Neuronal stem cell (in vitro differentiated cells): ENCODE measurements around the gene VPS33A.

Experiments used
- DNase-seq: peaks from one replicate; pipeline ENCODE4 v3.0.0-alpha.2; 2013; ENCODE audit warnings: low spot score
- H2AFZ ChIP-seq: one replicate; pipeline ENCODE4 v1.6.1; 2013; ENCODE audit warnings: mild to moderate bottlenecking, low read length, inconsistent platforms
- H2AK5ac ChIP-seq: 2 replicates; pipeline ENCODE4 v1.6.1; 2013; ENCODE audit warnings: low read depth, mild to moderate bottlenecking, inconsistent platforms, low read length, moderate library complexity, mixed read lengths
- H2BK120ac ChIP-seq: 2 replicates; pipeline ENCODE4 v1.6.1; 2013; ENCODE audit warnings: low read depth, mild to moderate bottlenecking, inconsistent platforms, low read length, moderate library complexity, mixed read lengths
- H2BK12ac ChIP-seq: one replicate; pipeline ENCODE4 v1.6.1; 2013; ENCODE audit warnings: low read length, inconsistent platforms
- H2BK15ac ChIP-seq: 2 replicates; pipeline ENCODE4 v1.6.1; 2013; ENCODE audit warnings: mild to moderate bottlenecking, low read length, inconsistent platforms, mixed read lengths
- H2BK5ac ChIP-seq: one replicate; pipeline ENCODE4 v1.6.1; 2013; ENCODE audit warnings: inconsistent platforms, mild to moderate bottlenecking, low read length, moderate library complexity
- H3K14ac ChIP-seq: one replicate; pipeline ENCODE4 v1.6.1; 2013; ENCODE audit warnings: low read length, inconsistent platforms
- H3K18ac ChIP-seq: 2 replicates; pipeline ENCODE4 v1.6.1; 2013; ENCODE audit warnings: low read length, inconsistent platforms
- H3K23ac ChIP-seq: 2 replicates; pipeline ENCODE4 v1.6.1; 2013; ENCODE audit warnings: low read depth, mild to moderate bottlenecking, mixed read lengths, low read length, inconsistent platforms; ENCODE audit not compliant: poor library complexity
- H3K27ac ChIP-seq: replicated peaks from 3 replicates; pipeline ENCODE4 v1.5.1; 2013; ENCODE audit warnings: low read length, inconsistent platforms
- H3K27me3 ChIP-seq, 3 experiments: 2 replicates each; pipeline ENCODE4 v1.6.1; 2013; ENCODE audit warnings: low read length in 3 of 3, mild to moderate bottlenecking in 2 of 3, inconsistent platforms in 1 of 3, low read depth in 1 of 3, mixed read lengths in 1 of 3, moderate library complexity in 1 of 3; ENCODE audit not compliant: control insufficient read depth in 3 of 3, insufficient read depth in 3 of 3
- H3K36me3 ChIP-seq, 2 donors: replicated peaks in 1 of 2; 2 replicates each; pipeline ENCODE4 v1.6.1; 2013; ENCODE audit warnings: low read length in 2 of 2; ENCODE audit not compliant: control insufficient read depth in 2 of 2, insufficient read depth in 2 of 2
- H3K4ac ChIP-seq: 2 replicates; pipeline ENCODE4 v1.6.1; 2013; ENCODE audit warnings: inconsistent platforms, mild to moderate bottlenecking, low read length, moderate library complexity
- H3K4me1 ChIP-seq, 2 donors: 1 replicate in 1 of 2; 2 replicates in 1 of 2; pipeline ENCODE4 v1.6.1; 2013; ENCODE audit warnings: low read length in 2 of 2, low read depth in 1 of 2; ENCODE audit not compliant: control insufficient read depth in 2 of 2, insufficient read depth in 1 of 2
- H3K4me2 ChIP-seq: one replicate; pipeline ENCODE4 v1.6.1; 2013; ENCODE audit warnings: mild to moderate bottlenecking, low read length, inconsistent platforms; ENCODE audit not compliant: insufficient read depth, poor library complexity, severe bottlenecking
- H3K4me3 ChIP-seq, 2 donors: 2 replicates each; pipeline ENCODE4 v1.5.1; 2013; ENCODE audit warnings: low read length in 2 of 2, mild to moderate bottlenecking in 2 of 2, inconsistent platforms in 1 of 2, moderate library complexity in 1 of 2
- H3K79me1 ChIP-seq: one replicate; pipeline ENCODE4 v1.6.1; 2013; ENCODE audit warnings: low read depth, mild to moderate bottlenecking, inconsistent platforms, low read length, moderate library complexity
- H3K9ac ChIP-seq: one replicate; pipeline ENCODE4 v1.6.1; 2013; ENCODE audit warnings: mild to moderate bottlenecking, low read depth, low read length, inconsistent platforms; ENCODE audit not compliant: poor library complexity
- H3K9me3 ChIP-seq, 2 donors: replicated peaks in 1 of 2; 2 replicates each; pipeline versions ENCODE3 to v1.6.1; 2013; ENCODE audit warnings: low read length in 2 of 2, mild to moderate bottlenecking in 2 of 2, inconsistent platforms in 1 of 2, low read depth in 1 of 2, mixed read lengths in 1 of 2, moderate library complexity in 1 of 2; ENCODE audit not compliant: control insufficient read depth in 2 of 2, insufficient read depth in 1 of 2
- H4K8ac ChIP-seq: one replicate; pipeline ENCODE4 v1.6.1; 2013; ENCODE audit warnings: low read depth, mild to moderate bottlenecking, inconsistent platforms, low read length, moderate library complexity
- H4K91ac ChIP-seq: one replicate; pipeline ENCODE4 v1.6.1; 2013; ENCODE audit warnings: low read length, low read depth, mild to moderate bottlenecking, inconsistent platforms; ENCODE audit not compliant: poor library complexity
- WGBS, 2 donors: extraction: QIAGEN DNeasy Blood & Tissue Kit; methylation state at CpG; one replicate each; pipeline ENCODE4 v1.1.7; 2013; ENCODE audit warnings: missing lambda C conversion rate in 2 of 2, mixed read lengths in 1 of 2; ENCODE audit not compliant: insufficient read length in 2 of 2, insufficient replicate concordance in 1 of 2; ENCODE audit errors: extremely low coverage in 2 of 2; 5-methylcytosine and 5-hydroxymethylcytosine counted together

VPS33A gene

DNA sequence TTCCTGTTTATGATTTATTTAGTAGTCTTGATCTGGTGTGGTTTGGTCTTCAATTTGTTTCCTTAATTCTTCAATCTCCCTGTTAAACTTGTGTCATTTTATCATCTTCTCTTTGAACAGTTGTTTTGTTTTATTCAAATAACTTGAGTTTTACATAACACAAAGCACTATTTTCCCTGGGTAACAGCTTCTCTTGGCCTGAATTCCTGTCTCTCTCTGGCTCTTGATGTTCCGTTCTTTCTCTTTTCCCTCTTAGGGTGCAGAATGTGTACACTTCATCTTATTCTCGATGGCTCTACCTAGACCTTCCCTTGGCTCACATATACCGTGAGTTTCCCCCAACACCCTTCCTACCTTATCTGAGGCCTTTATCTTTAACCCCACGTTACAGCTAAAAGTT is 36.8 kb upstream of the VPS33A start:
- WGBS, 2 donors: no CpG with 5 or more reads among the region's 4 CpGs
- Histone ChIP-seq H3K27ac (no peak overlapping the region), H3K4me3 (no peak overlapping the region)

DNA sequence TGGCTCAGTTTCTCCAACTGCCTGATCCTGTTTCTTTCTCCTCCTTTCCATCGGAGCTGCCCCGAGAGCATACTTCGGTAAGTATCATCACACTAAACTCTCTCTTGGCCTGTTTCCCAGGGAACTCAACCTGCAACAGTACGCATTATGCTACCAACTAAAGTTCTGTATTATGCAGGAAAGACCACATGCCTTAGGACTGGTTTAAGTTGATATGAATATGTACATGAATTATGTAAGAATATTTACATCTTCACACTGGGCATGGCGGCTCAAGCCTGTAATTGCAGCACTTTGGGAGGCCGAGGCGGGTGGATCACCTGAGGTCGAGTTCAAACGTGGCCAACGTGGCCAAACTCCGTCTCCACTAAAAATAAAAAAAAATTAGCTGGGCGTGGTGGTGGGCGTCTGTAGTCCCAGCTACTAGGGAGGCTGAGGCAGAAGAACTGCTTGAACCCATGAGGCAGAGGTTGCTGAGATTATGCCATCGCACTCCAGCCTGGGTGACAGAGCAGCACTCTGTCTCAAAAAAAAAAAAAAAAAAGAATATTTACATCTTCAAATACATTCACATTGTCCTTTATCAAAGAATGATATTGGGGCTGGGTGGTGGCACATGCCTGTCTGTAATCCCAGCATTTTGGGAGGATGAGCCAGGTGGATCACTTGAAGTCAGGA is 31.9 kb upstream of the VPS33A start:
- no peak overlapping the region for H3K23ac ChIP-seq
- H3K9ac ChIP-seq: no peak overlapping the region
- no peak overlapping the region for H3K4me2 ChIP-seq
- H4K8ac ChIP-seq: no peak overlapping the region
- H3K27ac ChIP-seq: no peak overlapping the region
- no peak overlapping the region for H2BK12ac ChIP-seq
- H4K91ac ChIP-seq: no peak overlapping the region
- no peaks in the 10 kb centered on the region for H3K4me1 ChIP-seq
- peaks cover 0 to 4% of the 10 kb centered on the region in 2 donors for H3K9me3 ChIP-seq
- no peak overlapping the region for H3K4ac ChIP-seq
- no peaks in the 10 kb centered on the region for H3K79me1 ChIP-seq
- no peak for DNase-seq
- no peaks in the 10 kb centered on the region for H3K27me3 ChIP-seq
- no peak overlapping the region for H2AK5ac ChIP-seq
- no peak overlapping the region for H2BK15ac ChIP-seq
- H2BK5ac ChIP-seq: no peak overlapping the region
- H2BK120ac ChIP-seq: no peak overlapping the region
- no CpG with 5 or more reads among the region's 14 CpGs for WGBS, 2 donors
- H3K4me3 ChIP-seq: no peak overlapping the region
- H3K36me3 ChIP-seq: peaks cover 9 to 78% of the 10 kb centered on the region in 2 donors
- no peak overlapping the region for H3K14ac ChIP-seq
- H3K18ac ChIP-seq: no peak overlapping the region
- H2AFZ ChIP-seq: no peak overlapping the region

More for the DNA sequence above, 36.8 kb upstream of the VPS33A start:
- no peak overlapping the region for H3K18ac ChIP-seq
- H2AK5ac ChIP-seq: no peak overlapping the region
- DNase-seq: no peak
- no peak overlapping the region for H3K23ac ChIP-seq
- no peaks in the 10 kb centered on the region for H3K27me3 ChIP-seq
- H2BK5ac ChIP-seq: no peak overlapping the region
- no peaks in the 10 kb centered on the region for H3K9me3 ChIP-seq
- no peak overlapping the region for H3K9ac ChIP-seq
- H2AFZ ChIP-seq: no peak overlapping the region
- H4K8ac ChIP-seq: no peak overlapping the region
- no peak overlapping the region for H2BK120ac ChIP-seq
- no peak overlapping the region for H2BK15ac ChIP-seq
- no peak overlapping the region for H4K91ac ChIP-seq
- no peak overlapping the region for H2BK12ac ChIP-seq
- no peaks in the 10 kb centered on the region for H3K4me1 ChIP-seq
- H3K36me3 ChIP-seq: peaks cover 9 to 85% of the 10 kb centered on the region in 2 donors
- H3K79me1 ChIP-seq: no peaks in the 10 kb centered on the region
- H3K4ac ChIP-seq: no peak overlapping the region
- no peak overlapping the region for H3K14ac ChIP-seq
- H3K4me2 ChIP-seq: no peak overlapping the region

DNA sequence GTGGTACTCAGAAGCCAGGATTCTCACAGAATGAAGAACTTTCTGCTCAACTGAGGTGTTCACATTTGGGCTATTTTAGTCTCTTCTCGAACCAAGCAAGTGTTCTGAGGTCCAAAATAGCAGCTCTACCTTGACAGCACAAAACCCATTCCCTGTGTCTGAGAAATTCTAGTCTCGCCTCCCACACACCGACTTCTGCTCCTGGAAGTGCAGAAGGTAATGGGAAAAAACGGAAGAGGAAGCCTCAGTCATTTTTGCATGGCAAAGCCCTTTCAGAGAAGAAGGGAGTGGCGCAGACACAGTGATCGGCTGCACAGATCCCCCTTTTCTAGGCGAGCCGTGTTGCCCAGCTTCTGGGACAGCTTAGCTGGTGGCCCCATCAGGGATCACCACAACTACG is 31.2 kb upstream of the VPS33A start:
- Histone ChIP-seq H3K9me3 (peaks cover 0 to 4% of the 10 kb centered on the region in 2 donors), H2BK120ac (no peak overlapping the region), H3K27ac (no peak overlapping the region), H3K4me1 (no peaks in the 10 kb centered on the region), H3K4me2 (no peak overlapping the region), H3K27me3 (no peaks in the 10 kb centered on the region), H3K4ac (no peak overlapping the region), H4K91ac (no peak overlapping the region), H3K18ac (no peak overlapping the region), H2BK15ac (no peak overlapping the region), H3K23ac (no peak overlapping the region), H3K36me3 (peaks cover 9 to 74% of the 10 kb centered on the region in 2 donors), H3K79me1 (no peaks in the 10 kb centered on the region), H2AK5ac (no peak overlapping the region), H3K14ac (no peak overlapping the region), H2AFZ (no peak overlapping the region), H3K9ac (no peak overlapping the region), H4K8ac (no peak overlapping the region), H2BK5ac (no peak overlapping the region), H2BK12ac (no peak overlapping the region), H3K4me3 (no peak overlapping the region)
- no peak for DNase-seq
- WGBS, 2 donors: no CpG with 5 or more reads among the region's 9 CpGs

DNA sequence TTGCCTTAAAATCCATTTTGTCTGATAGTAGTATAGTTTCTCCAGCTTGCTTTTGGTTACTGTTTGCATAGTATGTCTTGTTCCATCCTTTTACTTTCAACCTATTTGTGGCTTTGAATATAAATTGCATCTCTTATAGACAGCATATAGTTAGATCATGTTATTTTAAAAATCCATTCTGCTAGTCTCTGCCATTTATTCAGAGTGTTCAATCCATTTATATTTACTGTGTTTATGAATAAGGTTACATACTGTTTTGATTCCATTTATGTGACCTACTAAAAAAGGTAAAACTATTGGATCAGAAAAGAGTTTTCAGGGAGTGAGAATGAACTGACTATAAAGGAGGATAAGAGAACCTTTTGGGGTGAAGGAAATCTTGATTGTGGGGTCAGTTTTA is 29.6 kb upstream of the VPS33A start:
- Histone ChIP-seq H3K9me3 (peaks cover 0 to 4% of the 10 kb centered on the region in 2 donors), H4K8ac (no peak overlapping the region), H3K18ac (no peak overlapping the region), H2BK12ac (no peak overlapping the region), H3K4me3 (no peak overlapping the region), H3K79me1 (no peaks in the 10 kb centered on the region), H2AFZ (no peak overlapping the region), H2BK15ac (no peak overlapping the region), H3K27me3 (no peaks in the 10 kb centered on the region), H2BK5ac (no peak overlapping the region), H3K14ac (no peak overlapping the region), H3K4me1 (no peaks in the 10 kb centered on the region), H3K23ac (no peak overlapping the region), H3K4me2 (no peak overlapping the region), H3K4ac (no peak overlapping the region), H3K9ac (no peak overlapping the region), H2AK5ac (no peak overlapping the region), H3K36me3 (peaks cover 7 to 78% of the 10 kb centered on the region in 2 donors), H4K91ac (no peak overlapping the region), H2BK120ac (no peak overlapping the region), H3K27ac (no peak overlapping the region)
- no peak for DNase-seq
